H9 (cell line): ENCODE results near the gene IER3. TPM values are rescaled to one million over a fixed set of nuclear protein-coding genes. Genes with fewer than 3 reads are reported as not detected.

Source experiments
- DNase-seq: peaks from one replicate; pipeline ENCODE4 v3.0.0-alpha.2; 2017
- H2AFZ ChIP-seq: one replicate; pipeline ENCODE4 v1.6.1; 2013; ENCODE audit warnings: mild to moderate bottlenecking, low read length, control low read depth, moderate library complexity
- H2AK5ac ChIP-seq: 2 replicates; pipeline ENCODE4 v1.6.1; 2013; ENCODE audit warnings: low read length, control low read depth, mixed read lengths; ENCODE audit not compliant: insufficient read length
- H2BK120ac ChIP-seq: one replicate; pipeline ENCODE4 v1.6.1; 2013; ENCODE audit warnings: low read depth, mild to moderate bottlenecking, low read length, control low read depth, inconsistent platforms; ENCODE audit not compliant: poor library complexity, severe bottlenecking
- H2BK12ac ChIP-seq: 2 replicates; pipeline ENCODE4 v1.6.1; 2013; ENCODE audit warnings: low read length, control low read depth, mixed read lengths, low read depth; ENCODE audit not compliant: insufficient read length
- H2BK15ac ChIP-seq: 2 replicates; pipeline ENCODE4 v1.6.1; 2013; ENCODE audit warnings: low read depth, low read length, control low read depth
- H2BK20ac ChIP-seq: one replicate; pipeline ENCODE4 v1.6.1; 2013; ENCODE audit warnings: low read depth, mild to moderate bottlenecking, low read length, control low read depth, inconsistent platforms; ENCODE audit not compliant: poor library complexity, severe bottlenecking
- H2BK5ac ChIP-seq: 2 replicates; pipeline ENCODE4 v1.6.1; 2013; ENCODE audit warnings: low read length, control low read depth, mixed read lengths; ENCODE audit not compliant: insufficient read length
- H3K14ac ChIP-seq: 2 replicates; pipeline ENCODE4 v1.6.1; 2013; ENCODE audit warnings: low read length, control low read depth; ENCODE audit not compliant: insufficient read depth
- H3K18ac ChIP-seq: 2 replicates; pipeline ENCODE4 v1.6.1; 2013; ENCODE audit warnings: low read depth, mild to moderate bottlenecking, mixed read lengths, low read length, control low read depth; ENCODE audit not compliant: insufficient read length
- H3K23ac ChIP-seq: 2 replicates; pipeline ENCODE4 v1.6.1; 2013; ENCODE audit warnings: low read length, control low read depth, mixed read lengths, low read depth; ENCODE audit not compliant: insufficient read length
- H3K23me2 ChIP-seq: 2 replicates; pipeline ENCODE4 v1.6.1; 2013; ENCODE audit warnings: low read depth, mild to moderate bottlenecking, mixed read lengths, low read length, control low read depth; ENCODE audit not compliant: insufficient read length, poor library complexity, severe bottlenecking
- H3K27ac ChIP-seq: 2 replicates; pipeline ENCODE4 v1.5.1; 2013; ENCODE audit warnings: low read length, control low read depth, mixed read lengths, low read depth; ENCODE audit not compliant: insufficient read length
- H3K27me3 ChIP-seq: 2 replicates; pipeline ENCODE4 v1.6.1; 2013; ENCODE audit warnings: low read length, control low read depth, inconsistent platforms; ENCODE audit not compliant: insufficient read depth
- H3K4ac ChIP-seq: 2 replicates; pipeline ENCODE4 v1.6.1; 2013; ENCODE audit warnings: low read depth, mild to moderate bottlenecking, control low read depth, inconsistent platforms, low read length, moderate library complexity
- H3K4me1 ChIP-seq: 2 replicates; pipeline ENCODE4 v1.6.1; 2013; ENCODE audit warnings: low read length, control low read depth, inconsistent platforms; ENCODE audit not compliant: insufficient read depth
- H3K4me2 ChIP-seq: 2 replicates; pipeline ENCODE4 v1.6.1; 2013; ENCODE audit warnings: low read length, control low read depth, mixed read lengths; ENCODE audit not compliant: insufficient read length, insufficient read depth
- H3K56ac ChIP-seq: 2 replicates; pipeline ENCODE4 v1.6.1; 2013; ENCODE audit warnings: low read depth, mild to moderate bottlenecking, mixed read lengths, low read length, control low read depth; ENCODE audit not compliant: insufficient read length
- H3K79me1 ChIP-seq: 2 replicates; pipeline ENCODE4 v1.6.1; 2013; ENCODE audit warnings: low read depth, mild to moderate bottlenecking, moderate library complexity, low read length, control low read depth, inconsistent platforms; ENCODE audit not compliant: insufficient read depth, poor library complexity, severe bottlenecking
- H3K79me2 ChIP-seq: 2 replicates; pipeline ENCODE4 v1.6.1; 2013; ENCODE audit warnings: low read length, control low read depth, inconsistent platforms; ENCODE audit not compliant: insufficient read depth
- H3K9ac ChIP-seq: 2 replicates; pipeline ENCODE4 v1.6.1; 2013; ENCODE audit warnings: low read length, control low read depth, mixed read lengths; ENCODE audit not compliant: insufficient read length; ENCODE audit errors: extremely low read depth
- H3K9me3 ChIP-seq: one replicate; pipeline ENCODE4 v1.6.1; 2013; ENCODE audit warnings: low read depth, low read length, inconsistent platforms; ENCODE audit not compliant: control insufficient read depth
- H3T11ph ChIP-seq: one replicate; pipeline ENCODE4 v1.6.1; 2013; ENCODE audit warnings: mild to moderate bottlenecking, low read length, control low read depth, inconsistent platforms
- H4K20me1 ChIP-seq: one replicate; pipeline ENCODE4 v1.6.1; 2013; ENCODE audit not compliant: control insufficient read depth, insufficient read length, insufficient read depth
- H4K5ac ChIP-seq: 2 replicates; pipeline ENCODE4 v1.6.1; 2013; ENCODE audit warnings: low read depth, mild to moderate bottlenecking, mixed read lengths, low read length, control low read depth; ENCODE audit not compliant: insufficient read length
- H4K8ac ChIP-seq: replicated peaks from 2 replicates; pipeline ENCODE4 v1.6.1; 2013; ENCODE audit warnings: low read length, control low read depth, mixed read lengths, low read depth; ENCODE audit not compliant: insufficient read length
- H4K91ac ChIP-seq: 2 replicates; pipeline ENCODE4 v1.6.1; 2013; ENCODE audit warnings: low read depth, mild to moderate bottlenecking, moderate library complexity, mixed read lengths, low read length, control low read depth; ENCODE audit not compliant: insufficient read length
- H3K27ac Mint-ChIP-seq, 3 experiments: 2 replicates in 2 of 3; 3 replicates in 1 of 3; pipeline ENCODE4 v1.8.0; 2020 to 2021; ENCODE audit warnings: mixed read lengths in 3 of 3, mild to moderate bottlenecking in 1 of 3, moderate library complexity in 1 of 3
- H3K27me3 Mint-ChIP-seq: 2 replicates; pipeline ENCODE4 v1.8.0; 2021; ENCODE audit warnings: low read depth, mild to moderate bottlenecking, moderate library complexity, mixed read lengths
- H3K36me3 Mint-ChIP-seq, 3 experiments: 2 replicates in 2 of 3; 3 replicates in 1 of 3; pipeline ENCODE4 v1.8.0; 2020 to 2021; ENCODE audit warnings: low read depth in 3 of 3, mixed read lengths in 3 of 3; ENCODE audit not compliant: insufficient read depth in 1 of 3
- H3K4me1 Mint-ChIP-seq, 2 experiments: 2 replicates each; pipeline ENCODE4 v1.8.0; 2020; ENCODE audit warnings: mixed read lengths in 2 of 2
- H3K4me3 Mint-ChIP-seq, 2 experiments: 2 replicates in 1 of 2; 3 replicates in 1 of 2; pipeline ENCODE4 v1.8.0; 2020 to 2021; ENCODE audit warnings: mild to moderate bottlenecking in 2 of 2, mixed read lengths in 2 of 2, moderate library complexity in 1 of 2
- H3K9me3 Mint-ChIP-seq, 2 experiments: 2 replicates in 1 of 2; 3 replicates in 1 of 2; pipeline ENCODE4 v1.8.0; 2020; ENCODE audit warnings: mild to moderate bottlenecking in 2 of 2, mixed read lengths in 2 of 2, moderate library complexity in 1 of 2
- WGBS: extraction: QIAGEN DNeasy Blood & Tissue Kit; methylation state at CpG from one replicate; pipeline ENCODE4 v1.1.7; 2013; ENCODE audit warnings: missing lambda C conversion rate, low lambda C conversion rate, mixed read lengths; ENCODE audit not compliant: insufficient read length; ENCODE audit errors: extremely low coverage; 5-methylcytosine and 5-hydroxymethylcytosine counted together
- total RNA-seq: library from RNA; stranded (reverse); gene quantifications from 2 replicates; pipeline ENCODE4 v1.2.1, GENCODE V29; 2021
- TF ChIP-seq, protein P1 (sequence below): fragments of 200-600 bp; sonication (generic); conservative IDR thresholded peaks from 3 replicates; pipeline ENCODE4 v1.8.0; 2021; ENCODE audit warnings: antibody characterized with exemption, mild to moderate bottlenecking

Gene IER3
- total RNA-seq, 1 experiment from 2014 or later: 43.5 TPM

DNA sequence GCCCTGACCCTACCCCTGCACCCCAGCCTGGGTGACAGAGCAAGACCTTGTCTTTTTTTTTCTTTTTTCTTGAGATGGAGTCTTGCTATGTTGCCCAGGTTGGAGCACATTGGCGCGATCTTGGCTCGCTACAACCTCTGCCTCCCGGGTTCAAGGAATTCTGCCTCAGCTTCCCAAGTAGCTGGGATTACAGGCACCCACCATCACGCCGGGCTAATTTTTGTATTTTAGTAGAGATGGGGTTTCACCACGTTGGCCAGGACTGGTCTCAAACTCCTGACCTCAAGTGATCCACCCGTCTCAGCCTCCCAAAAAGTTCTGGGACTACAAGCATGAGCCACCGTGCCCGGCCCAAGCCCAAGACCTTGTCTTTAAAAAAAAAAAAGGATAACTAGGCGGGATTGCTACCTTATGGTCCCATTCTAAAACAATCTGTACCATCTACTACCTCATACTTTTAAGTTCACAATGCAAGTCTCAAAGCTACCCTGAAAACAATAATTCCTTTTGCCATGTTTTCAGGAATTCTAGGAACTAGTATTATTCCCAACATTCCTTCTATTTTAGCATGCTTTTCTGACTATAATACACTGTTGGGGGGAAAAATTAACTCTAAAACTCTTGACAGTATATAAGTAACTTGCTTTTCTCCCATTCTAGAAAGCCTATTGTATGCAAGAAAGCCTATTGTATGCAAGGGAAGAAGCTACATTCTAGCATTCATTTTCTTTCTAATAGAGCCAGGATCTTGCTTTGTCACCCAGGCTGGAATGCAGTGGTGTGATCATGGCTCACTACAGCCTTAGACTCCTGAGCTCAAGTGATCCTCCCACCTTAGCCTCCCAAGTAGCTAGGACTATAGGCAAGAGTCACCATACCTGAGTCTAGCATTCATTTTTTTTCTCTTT, 17.6 kb downstream of the IER3 start:
- no peak overlapping the region for H2BK20ac ChIP-seq
- no peak overlapping the region for H3K56ac ChIP-seq
- no peak overlapping the region for H3K14ac ChIP-seq
- peak overlapping the region in 1 of 3 experiments; percentile 74; a peak in 3 of 7 replicates for H3K27ac Mint-ChIP-seq
- H3K18ac ChIP-seq: no peak overlapping the region
- no peak overlapping the region for H2AFZ ChIP-seq
- no peak overlapping the region for H2BK120ac ChIP-seq
- no peak overlapping the region for H3K9ac ChIP-seq
- no peak overlapping the region for H3K27ac ChIP-seq
- H4K5ac ChIP-seq: no peak overlapping the region
- no peak overlapping the region for H3K4ac ChIP-seq
- no CpG with 5 or more reads among the region's 11 CpGs for WGBS
- H3K79me2 ChIP-seq: peaks cover 2% of the 10 kb centered on the region; the same call in 1 of the 2 replicates
- H3K23ac ChIP-seq: no peak overlapping the region
- H3K9me3 ChIP-seq: no peaks in the 10 kb centered on the region
- H3K4me1 ChIP-seq: no peaks in the 10 kb centered on the region
- H3K27me3 ChIP-seq: no peaks in the 10 kb centered on the region
- peaks cover under 1% of the 10 kb centered on the region for H3K23me2 ChIP-seq
- no peak overlapping the region for H3T11ph ChIP-seq
- no peak for DNase-seq
- no peak overlapping the region for H4K91ac ChIP-seq
- H4K20me1 ChIP-seq: no peaks in the 10 kb centered on the region
- H2BK15ac ChIP-seq: no peak overlapping the region
- H3K36me3 Mint-ChIP-seq: peaks cover 42 to 81% (median 57%) of the 10 kb centered on the region in 3 experiments
- H3K27me3 Mint-ChIP-seq: peaks cover 5% of the 10 kb centered on the region; the same call in 1 of the 2 replicates
- H3K9me3 Mint-ChIP-seq: no peaks in the 10 kb centered on the region
- no peak overlapping the region for H2AK5ac ChIP-seq
- peaks cover 23 to 33% of the 10 kb centered on the region in 2 experiments for H3K4me1 Mint-ChIP-seq
- no peak overlapping the region for H2BK12ac ChIP-seq
- no peak overlapping the region for H2BK5ac ChIP-seq
- no peak overlapping the region for H3K4me2 ChIP-seq
- TF ChIP-seq, protein P1, sequence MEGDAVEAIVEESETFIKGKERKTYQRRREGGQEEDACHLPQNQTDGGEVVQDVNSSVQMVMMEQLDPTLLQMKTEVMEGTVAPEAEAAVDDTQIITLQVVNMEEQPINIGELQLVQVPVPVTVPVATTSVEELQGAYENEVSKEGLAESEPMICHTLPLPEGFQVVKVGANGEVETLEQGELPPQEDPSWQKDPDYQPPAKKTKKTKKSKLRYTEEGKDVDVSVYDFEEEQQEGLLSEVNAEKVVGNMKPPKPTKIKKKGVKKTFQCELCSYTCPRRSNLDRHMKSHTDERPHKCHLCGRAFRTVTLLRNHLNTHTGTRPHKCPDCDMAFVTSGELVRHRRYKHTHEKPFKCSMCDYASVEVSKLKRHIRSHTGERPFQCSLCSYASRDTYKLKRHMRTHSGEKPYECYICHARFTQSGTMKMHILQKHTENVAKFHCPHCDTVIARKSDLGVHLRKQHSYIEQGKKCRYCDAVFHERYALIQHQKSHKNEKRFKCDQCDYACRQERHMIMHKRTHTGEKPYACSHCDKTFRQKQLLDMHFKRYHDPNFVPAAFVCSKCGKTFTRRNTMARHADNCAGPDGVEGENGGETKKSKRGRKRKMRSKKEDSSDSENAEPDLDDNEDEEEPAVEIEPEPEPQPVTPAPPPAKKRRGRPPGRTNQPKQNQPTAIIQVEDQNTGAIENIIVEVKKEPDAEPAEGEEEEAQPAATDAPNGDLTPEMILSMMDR: no peak
- no peaks in the 10 kb centered on the region for H3K79me1 ChIP-seq
- H3K4me3 Mint-ChIP-seq: no peak overlapping the region
- no peak overlapping the region for H4K8ac ChIP-seq
